ENCODE measurements around the gene SPRR4.
"Not testable (repeated sequence)": the region's sequence is repeated elsewhere in the genome, so short reads cannot be mapped to it uniquely, and the experiment has no call there.

SPRR4 gene

GRCh38 chr1:152981146-152981871, 10.9 kb downstream of the SPRR4 start:
- DNase-seq (ENCODE audit: insufficient read length, low spot score) (no peak), FAIRE-seq (no peak)
- TF ChIP-seq POLR2A (IDR thresholded peaks at IDR 0.05; ENCODE audit: low read depth, low read length), result no peak

DNA sequence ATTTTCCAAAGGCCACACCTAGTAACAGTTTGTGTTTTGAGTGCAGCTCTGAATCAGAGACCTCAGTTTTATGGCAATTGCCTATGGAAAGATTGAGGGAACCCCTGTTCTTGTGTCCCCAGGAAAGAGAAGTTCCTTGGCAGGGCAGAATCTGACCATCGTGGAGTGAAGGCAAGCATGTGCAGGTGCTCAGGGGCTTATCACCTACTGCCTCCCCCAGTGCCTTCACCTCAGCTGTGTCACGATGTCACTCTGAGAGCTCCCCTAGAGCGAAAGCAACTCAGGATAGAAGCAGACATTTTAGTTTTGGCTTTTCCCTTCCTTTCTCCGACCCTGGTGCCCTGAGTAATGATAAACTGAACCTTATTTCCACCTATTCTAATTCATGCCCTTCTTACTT, 11.6 kb downstream of the SPRR4 start:
- TF ChIP-seq POLR2A (IDR thresholded peaks at IDR 0.05; ENCODE audit: low read depth, low read length), result no peak
- DNase-seq (ENCODE audit: insufficient read length, low spot score) (no peak), FAIRE-seq (no peak)

- DNase-seq (ENCODE audit: insufficient read length, low spot score) (no peak), FAIRE-seq (no peak)
- TF ChIP-seq POLR2A (IDR thresholded peaks at IDR 0.05; ENCODE audit: low read depth, low read length), result no peak
Measured at GRCh38 chr1:152983234-152983633, 12.8 kb downstream of the SPRR4 start.

- no peak for DNase-seq (ENCODE audit: insufficient read length, low spot score)
- no peak for FAIRE-seq
- TF ChIP-seq POLR2A (IDR thresholded peaks at IDR 0.05; ENCODE audit: low read depth, low read length), result no peak
Measured at GRCh38 chr1:152983743-152984142, 13.3 kb downstream of the SPRR4 start, which contains the start of gene SPRR1A. Gene SPRR1A (plus strand): TSS chr1:152984081. CDS start chr1:152985231, 1,150 bp downstream.

DNA sequence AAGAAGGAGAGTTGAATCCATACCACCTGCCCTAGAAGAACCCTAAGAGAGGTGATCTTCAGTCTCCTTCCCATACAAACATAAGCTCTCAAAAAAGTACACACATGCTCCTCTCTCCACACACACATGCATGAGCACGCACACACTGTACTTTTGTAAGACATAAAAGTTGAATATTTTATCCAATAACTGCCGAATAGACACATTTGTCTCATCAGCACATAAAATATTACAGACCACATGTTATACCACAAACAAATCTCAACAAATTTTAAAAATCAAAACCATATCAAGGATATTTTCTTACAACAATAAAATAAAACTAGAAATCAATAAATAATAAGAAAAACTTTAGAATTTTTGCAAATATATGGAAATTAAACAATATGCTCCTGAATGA, 16.1 kb downstream of the SPRR4 start:
- no peak for DNase-seq (ENCODE audit: insufficient read length, low spot score)

GRCh38 chr1:152993186-152993585, 22.7 kb downstream of the SPRR4 start:
- FAIRE-seq (no peak), DNase-seq (ENCODE audit: insufficient read length, low spot score) (no peak)
- TF ChIP-seq POLR2A (IDR thresholded peaks at IDR 0.05; ENCODE audit: low read depth, low read length), result no peak

More for the DNA sequence above, 16.1 kb downstream of the SPRR4 start:
- no peak for TF ChIP-seq POLR2A (IDR thresholded peaks at IDR 0.05; ENCODE audit: low read depth, low read length)
- FAIRE-seq, result no peak

- FAIRE-seq (no peak), DNase-seq (ENCODE audit: insufficient read length, low spot score) (no peak)
- TF ChIP-seq POLR2A (IDR thresholded peaks at IDR 0.05; ENCODE audit: low read depth, low read length), result no peak
Measured at GRCh38 chr1:152995842-152996241, 25.4 kb downstream of the SPRR4 start.

GRCh38 chr1:152996633-152997400, 26.4 kb downstream of the SPRR4 start:
- FAIRE-seq (no peak), DNase-seq (ENCODE audit: insufficient read length, low spot score) (no peak)

GRCh38 chr1:152997901-152998300, 27.5 kb downstream of the SPRR4 start:
- FAIRE-seq (no peak), DNase-seq (ENCODE audit: insufficient read length, low spot score) (no peak)
- no peak for TF ChIP-seq POLR2A (IDR thresholded peaks at IDR 0.05; ENCODE audit: low read depth, low read length)

More at GRCh38 chr1:152996633-152997400, 26.4 kb downstream of the SPRR4 start:
- no peak for TF ChIP-seq POLR2A (IDR thresholded peaks at IDR 0.05; ENCODE audit: low read depth, low read length)

- DNase-seq (ENCODE audit: insufficient read length, low spot score) (no peak), FAIRE-seq (no peak)
- TF ChIP-seq POLR2A (IDR thresholded peaks at IDR 0.05; ENCODE audit: low read depth, low read length), result no peak
Measured at GRCh38 chr1:152998476-152998875, 28.0 kb downstream of the SPRR4 start.

DNA sequence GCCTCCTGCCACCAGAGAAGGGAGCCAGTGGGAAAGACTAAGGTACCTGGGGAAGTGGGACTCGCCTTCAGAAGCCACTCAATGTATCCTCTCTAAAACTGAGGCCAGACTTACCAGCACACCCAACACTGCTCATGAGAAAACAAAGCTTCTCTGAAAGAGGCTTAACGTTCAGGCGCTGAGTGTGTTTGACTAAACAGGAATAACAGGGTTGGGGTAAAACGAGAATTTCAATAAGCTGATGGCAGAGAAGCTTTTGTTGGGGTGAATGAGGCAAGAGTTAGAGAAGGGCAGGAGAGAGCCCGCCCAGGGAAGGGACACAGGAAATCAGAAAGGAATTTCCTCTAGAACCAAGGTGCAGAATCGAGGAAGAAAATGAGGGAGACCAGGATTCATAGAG, 29.4 kb downstream of the SPRR4 start:
- DNase-seq (ENCODE audit: insufficient read length, low spot score) (no peak), FAIRE-seq (no peak)
- TF ChIP-seq POLR2A (IDR thresholded peaks at IDR 0.05; ENCODE audit: low read depth, low read length), result no peak

DNA sequence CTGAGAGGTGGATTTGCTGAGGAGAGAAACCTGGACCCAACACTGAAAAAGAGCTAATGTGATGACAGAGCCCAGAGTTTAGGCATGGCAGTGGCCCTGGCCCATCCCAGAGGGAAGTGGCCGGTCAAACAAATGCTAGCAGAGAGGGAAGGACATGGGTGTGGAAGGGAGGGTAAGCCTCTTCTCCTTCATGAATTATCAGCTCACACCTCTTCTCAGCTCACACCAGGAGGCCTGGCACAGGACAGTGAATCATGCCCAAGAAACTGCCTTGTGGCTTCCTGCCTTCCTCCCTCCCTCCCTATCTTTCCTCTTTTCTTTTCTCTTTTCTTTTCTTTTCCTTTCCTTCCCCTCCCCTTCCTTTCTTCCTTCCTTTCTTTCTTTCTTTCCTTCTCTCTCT, 29.8 kb downstream of the SPRR4 start:
- TF ChIP-seq POLR2A (IDR thresholded peaks at IDR 0.05; ENCODE audit: low read depth, low read length), result no peak
- FAIRE-seq (no peak), DNase-seq (ENCODE audit: insufficient read length, low spot score) (no peak)

DNA sequence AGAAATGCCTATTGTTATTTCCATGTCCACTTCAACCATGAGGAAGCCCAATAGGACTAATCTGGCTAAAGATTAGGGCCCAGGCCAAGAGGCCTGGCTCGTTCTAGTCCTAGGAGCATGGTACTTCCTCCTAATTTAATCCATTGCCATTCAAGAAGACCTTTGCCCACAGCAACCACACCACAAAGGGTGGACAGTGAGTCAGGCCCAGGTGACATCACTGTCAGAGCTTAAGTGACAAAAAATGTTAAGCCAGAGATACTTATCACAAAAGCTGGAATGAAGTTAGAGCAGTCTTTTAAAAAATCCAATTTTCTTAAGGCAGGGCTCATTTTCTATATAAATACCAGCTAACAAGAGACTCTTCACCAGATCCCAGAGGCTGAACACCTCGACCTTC, 30.9 kb downstream of the SPRR4 start, which contains the start of gene SPRR3:
Gene SPRR3, plus strand, starts transcription at position 368 of the 400 bp plus-strand sequence. CDS start 1,272 bp downstream, outside the sequence.
- FAIRE-seq (no peak), DNase-seq (ENCODE audit: insufficient read length, low spot score) (no peak)
- TF ChIP-seq POLR2A (IDR thresholded peaks at IDR 0.05; ENCODE audit: low read depth, low read length), result no peak

DNA sequence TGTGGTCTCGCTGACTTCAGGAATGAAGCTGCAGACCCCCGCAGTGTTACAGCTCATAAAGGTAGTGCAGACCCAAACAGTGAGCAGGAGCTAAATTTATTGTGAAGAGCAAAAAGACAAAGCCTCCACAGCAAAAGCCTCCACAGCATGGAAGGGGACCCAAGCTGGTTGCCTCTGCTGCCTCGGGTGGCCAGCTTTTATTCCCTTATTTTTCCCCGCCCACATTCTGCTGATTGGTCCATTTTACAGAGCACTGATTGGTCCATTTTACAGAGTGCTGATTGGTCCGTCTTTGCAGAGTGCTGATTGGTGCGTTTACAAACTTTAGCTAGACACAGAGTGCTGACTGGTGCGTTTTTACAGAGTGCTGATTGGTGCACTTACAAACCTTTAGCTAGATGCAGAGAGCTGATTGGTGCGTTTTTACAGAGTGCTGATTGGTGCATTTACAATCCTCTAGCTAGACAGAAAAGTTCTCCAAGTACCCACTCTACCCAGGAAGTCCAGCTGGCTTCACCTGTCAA, 40.8 kb downstream of the SPRR4 start:
- DNase-seq (ENCODE audit: insufficient read length, low spot score); FAIRE-seq: not testable (repeated sequence)

DNA sequence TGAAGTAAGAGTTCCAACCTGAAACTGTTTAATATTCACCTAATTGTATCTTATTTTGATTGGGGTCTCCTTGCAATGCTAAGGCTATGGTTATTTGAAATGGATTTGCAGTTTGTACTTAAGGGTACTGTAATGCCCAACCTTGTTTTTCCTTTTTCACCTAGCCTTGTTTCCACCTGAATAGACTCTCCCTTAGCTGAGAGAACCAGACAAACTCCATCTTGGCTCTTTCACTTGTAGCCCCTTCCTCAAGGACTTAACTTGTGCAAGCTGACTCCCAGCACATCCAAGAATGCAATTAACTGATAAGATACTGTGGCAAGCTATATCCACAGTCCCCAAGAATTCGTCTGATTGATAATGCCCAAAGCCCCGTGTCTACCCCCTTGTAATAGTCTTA, 51.4 kb downstream of the SPRR4 start:
- not testable (repeated sequence) for FAIRE-seq

More for the DNA sequence above, 51.4 kb downstream of the SPRR4 start:
- DNase-seq (ENCODE audit: insufficient read length, low spot score), result not testable (repeated sequence)

All from H54 (cell line).